HG03354 (cell line): ENCODE measurements around the gene ERC1.
"Not testable (repeated sequence)": the region's sequence is repeated elsewhere in the genome, so short reads cannot be mapped to it uniquely, and the experiment has no call there.

ENCODE experiments used
- ATAC-seq: cut with Tn5 transposase; IDR thresholded peaks from one replicate; pipeline ENCODE4 v1.9.1; 2021; ENCODE audit warnings: mild to moderate bottlenecking; ENCODE audit not compliant: unreplicated experiment, poor library complexity, severe bottlenecking

The ERC1 gene

GRCh38 chr12:1328391-1328790 lies 337.4 kb downstream of the ERC1 start:
- ATAC-seq, result no peak

- no peak for ATAC-seq
Observed at GRCh38 chr12:1329784-1330476, 338.9 kb downstream of the ERC1 start.

GRCh38 chr12:1330477-1330827 lies 339.4 kb downstream of the ERC1 start:
- ATAC-seq, result no peak

GRCh38 chr12:1332327-1332726 lies 341.3 kb downstream of the ERC1 start:
- no peak for ATAC-seq

- no peak for ATAC-seq
Observed at GRCh38 chr12:1338483-1339177, 347.6 kb downstream of the ERC1 start.

- not testable (repeated sequence) for ATAC-seq
Observed at GRCh38 chr12:1339178-1339541, 348.1 kb downstream of the ERC1 start.

GRCh38 chr12:1339618-1340319 lies 348.7 kb downstream of the ERC1 start:
- ATAC-seq, result no peak

GRCh38 chr12:1341270-1341669 lies 350.2 kb downstream of the ERC1 start:
- ATAC-seq, result not testable (repeated sequence)

- ATAC-seq, result no peak
Observed at GRCh38 chr12:1343422-1343821, 352.4 kb downstream of the ERC1 start.

- ATAC-seq, result no peak
Observed at GRCh38 chr12:1344245-1344644, 353.2 kb downstream of the ERC1 start.

- ATAC-seq, result no peak
Observed at GRCh38 chr12:1346126-1346525, 355.1 kb downstream of the ERC1 start.

- no peak for ATAC-seq
Observed at GRCh38 chr12:1347294-1347693, 356.3 kb downstream of the ERC1 start.

GRCh38 chr12:1348606-1349005 lies 357.6 kb downstream of the ERC1 start:
- no peak for ATAC-seq

GRCh38 chr12:1350055-1350933 lies 359.3 kb downstream of the ERC1 start:
- ATAC-seq, result no peak

GRCh38 chr12:1350934-1351240 lies 359.9 kb downstream of the ERC1 start:
- no peak for ATAC-seq

- no peak for ATAC-seq
Observed at GRCh38 chr12:1351926-1352325, 360.9 kb downstream of the ERC1 start.

- ATAC-seq, result no peak
Observed at GRCh38 chr12:1353451-1353850, 362.4 kb downstream of the ERC1 start.

GRCh38 chr12:1355396-1355795 lies 364.4 kb downstream of the ERC1 start:
- no peak for ATAC-seq

GRCh38 chr12:1355871-1356270 lies 364.8 kb downstream of the ERC1 start:
- ATAC-seq, result not testable (repeated sequence)

- no peak for ATAC-seq
Observed at GRCh38 chr12:1356285-1356684, 365.3 kb downstream of the ERC1 start.
